ENCODE results near the gene POLR2J. TPM values are rescaled to one million over a fixed set of nuclear protein-coding genes. Genes with fewer than 3 reads are reported as not detected.

Gene POLR2J
- total and polyA plus RNA-seq, 7 donors = 9.9 to 190 (median 29.3) TPM

DNA sequence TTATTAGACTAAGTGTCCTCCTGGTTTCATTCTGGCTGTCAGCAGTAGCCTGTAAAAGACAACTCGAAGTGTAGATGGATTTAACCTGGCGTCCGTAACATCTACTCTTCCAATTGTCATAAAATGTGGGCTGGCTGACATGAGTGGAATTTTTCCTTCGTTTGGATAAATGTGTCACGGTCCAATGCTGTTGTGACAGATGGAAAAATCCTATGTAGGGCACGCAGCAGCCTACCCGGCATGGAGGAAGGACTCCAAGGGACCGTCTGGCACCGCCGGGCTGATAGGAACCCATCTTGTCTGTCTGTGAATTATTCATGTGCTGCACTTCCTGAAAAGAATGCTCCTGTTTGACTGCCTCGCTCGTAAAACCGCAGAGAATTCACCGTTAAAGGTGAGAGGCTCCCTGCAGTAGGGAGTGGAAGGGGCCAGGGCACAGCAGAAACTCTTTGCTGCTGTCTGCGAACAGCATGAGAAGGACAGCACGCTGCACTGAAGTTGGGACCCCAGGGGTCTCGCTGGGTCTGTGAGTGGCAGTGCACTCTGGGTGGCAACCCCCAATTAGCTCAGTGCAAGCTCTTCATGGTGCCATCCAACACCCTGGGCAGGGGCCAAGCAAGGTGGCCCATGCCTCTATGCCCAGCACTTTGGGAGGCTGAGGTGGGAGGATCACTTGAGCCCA is 47.0 kb downstream of the POLR2J start:
- WGBS, 2 donors = 7 to 17% methylated on average over 17 of the region's 17 CpGs
- Histone ChIP-seq H3K4me3 (no peak overlapping the region), H3K27me3 (no peaks in the 10 kb centered on the region), H3K36me3 (peaks cover 0 to 7% (median 4%) of the 10 kb centered on the region in 4 donors), H3K9me3 (no peaks in the 10 kb centered on the region), H3K27ac (peak overlapping the region; percentile 18 to 75 (median 40)), H3K4me1 (peaks cover 0 to 30% (median 29%) of the 10 kb centered on the region in 4 donors)
- intact Hi-C loops (cut with DNase I) = no loop called here
- no peak for TF ChIP-seq CTCF (IDR thresholded peaks at IDR 0.05)
- no peak for TF ChIP-seq POLR2AphosphoS5 (IDR thresholded peaks at IDR 0.05)
- no peak for TF ChIP-seq EP300 (IDR thresholded peaks at IDR 0.05)
- TF ChIP-seq POLR2A (IDR thresholded peaks at IDR 0.05) = no peak
- DNase-seq = no peak

DNA sequence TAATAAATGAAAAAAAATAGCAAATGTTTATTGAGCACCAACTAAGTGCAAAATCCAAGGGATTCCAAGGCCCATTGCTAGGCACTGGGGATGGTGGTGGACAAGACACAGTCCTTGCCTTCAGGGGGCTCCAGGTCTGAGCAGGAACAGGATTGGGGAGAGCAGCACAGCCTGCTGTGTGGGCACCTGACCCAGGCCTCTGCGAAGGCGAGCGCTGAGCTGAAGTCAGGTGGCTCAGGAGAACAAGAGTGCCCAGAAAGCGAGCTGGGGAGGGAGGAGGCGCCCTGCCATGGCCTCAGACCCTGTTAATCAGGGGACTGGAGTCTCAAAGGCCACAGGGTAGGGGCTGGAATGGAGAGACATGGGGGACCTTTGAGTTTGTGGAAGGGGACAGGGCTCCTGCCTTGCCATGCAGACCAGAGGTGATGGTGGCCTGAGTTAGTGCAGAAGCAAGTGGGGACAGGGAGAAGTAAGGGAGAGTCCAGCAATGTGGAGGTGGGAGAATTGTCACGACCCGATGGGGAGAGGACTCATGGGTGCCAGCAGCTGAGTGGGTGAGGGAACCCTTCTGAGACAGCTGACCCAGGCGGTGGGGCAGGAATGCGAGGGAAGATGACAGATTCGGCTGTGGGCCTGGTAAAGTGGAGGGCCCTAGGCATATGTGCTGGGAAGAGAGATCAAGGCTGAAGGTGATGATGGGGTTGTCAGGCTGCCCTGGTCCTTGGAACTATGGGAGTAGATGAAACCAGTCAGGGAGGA is 49.4 kb downstream of the POLR2J start:
- TF ChIP-seq EP300 (IDR thresholded peaks at IDR 0.05) (no peak), POLR2A (IDR thresholded peaks at IDR 0.05) (no peak), CTCF (IDR thresholded peaks at IDR 0.05) (no peak), POLR2AphosphoS5 (IDR thresholded peaks at IDR 0.05) (no peak)
- H3K4me1 ChIP-seq = peaks cover 0 to 28% (median 25%) of the 10 kb centered on the region in 4 donors
- 95 to 97% methylated on average over 10 of the region's 10 CpGs for WGBS, 2 donors

GRCh38 chr7:102427019-102427405 is 51.7 kb downstream of the POLR2J start:
- DNase-seq = no peak
- H3K36me3 ChIP-seq = peaks cover 0 to 52% (median 24%) of the 10 kb centered on the region in 4 donors

More for the DNA sequence above, 49.4 kb downstream of the POLR2J start:
- Histone ChIP-seq H3K36me3 (peaks cover 0 to 32% (median 21%) of the 10 kb centered on the region in 4 donors), H3K27ac (no peak overlapping the region), H3K27me3 (no peaks in the 10 kb centered on the region), H3K9me3 (no peaks in the 10 kb centered on the region), H3K4me3 (no peak overlapping the region)
- DNase-seq = no peak
- intact Hi-C loops (cut with DNase I) = no loop called here

More at GRCh38 chr7:102427019-102427405, 51.7 kb downstream of the POLR2J start:
- TF ChIP-seq POLR2A (IDR thresholded peaks at IDR 0.05) = no peak
- no peak for TF ChIP-seq EP300 (IDR thresholded peaks at IDR 0.05)
- no peak for TF ChIP-seq CTCF (IDR thresholded peaks at IDR 0.05)
- TF ChIP-seq POLR2AphosphoS5 (IDR thresholded peaks at IDR 0.05) = no peak
- no peaks in the 10 kb centered on the region for H3K9me3 ChIP-seq
- no peaks in the 10 kb centered on the region for H3K27me3 ChIP-seq
- intact Hi-C loops (cut with DNase I) = no loop called here
- WGBS, 2 donors = 71 to 86% methylated on average over 5 of the region's 5 CpGs
- peak overlapping the region in 2 of 4 donors; percentile 32 to 47 for H3K27ac ChIP-seq
- H3K4me3 ChIP-seq = no peak overlapping the region
- peaks cover 0 to 10% (median 8%) of the 10 kb centered on the region in 4 donors for H3K4me1 ChIP-seq

Measured in sigmoid colon (tissue), 7 donors.